Neural cell (in vitro differentiated cells): ENCODE measurements around the gene CYB5RL. TPM values are rescaled to one million over a fixed set of nuclear protein-coding genes. Genes with fewer than 3 reads are reported as not detected.

Source experiments
- H2AFZ ChIP-seq: fragments of 200-600, 300-800 bp; sonication (generic), shearing (Covaris generic); 2 replicates; pipeline ENCODE4 v1.6.0; 2014; ENCODE audit warnings: low read depth, mild to moderate bottlenecking, antibody characterized with exemption, low read length, moderate library complexity
- H3F3A ChIP-seq: fragments of 200-600 bp; shearing (Covaris generic); 2 replicates; pipeline ENCODE4 v1.6.1; 2016; ENCODE audit warnings: mild to moderate bottlenecking, moderate library complexity, mixed read lengths, antibody characterized with exemption, low read length; ENCODE audit not compliant: insufficient read depth, poor library complexity, severe bottlenecking
- H3K27ac ChIP-seq: fragments of 200-600, 300-800 bp; sonication (generic), shearing (Covaris generic); 2 replicates; pipeline ENCODE4 v1.5.1; 2014; ENCODE audit warnings: mild to moderate bottlenecking, low read length, moderate library complexity
- H3K27me3 ChIP-seq: fragments of 300-800, 200-600 bp; sonication (generic), shearing (Covaris generic); 2 replicates; pipeline ENCODE4 v1.6.0; 2014; ENCODE audit warnings: mild to moderate bottlenecking, low read depth, low read length, moderate library complexity; ENCODE audit not compliant: insufficient read depth
- H3K36me3 ChIP-seq: fragments of 300-800, 200-600 bp; sonication (generic), shearing (Covaris generic); 2 replicates; pipeline ENCODE4 v1.5.1; 2014; ENCODE audit warnings: mild to moderate bottlenecking, antibody characterized with exemption, low read length, moderate library complexity; ENCODE audit not compliant: insufficient read depth
- H3K4me2 ChIP-seq: fragments of 300-800, 200-600 bp; sonication (generic), shearing (Covaris generic); 2 replicates; pipeline ENCODE4 v1.6.0; 2014; ENCODE audit warnings: mild to moderate bottlenecking, low read length
- H3K4me3 ChIP-seq: fragments of 300-800, 200-600 bp; sonication (generic), shearing (Covaris generic); 2 replicates; pipeline ENCODE4 v1.5.1; 2014; ENCODE audit warnings: mild to moderate bottlenecking, low read length, moderate library complexity
- H3K79me2 ChIP-seq: fragments of 200-600 bp; shearing (Covaris generic); replicated peaks from 2 replicates; pipeline ENCODE4 v1.6.0; 2014; ENCODE audit warnings: mild to moderate bottlenecking, low read length, moderate library complexity; ENCODE audit not compliant: insufficient read depth
- H3K9ac ChIP-seq: fragments of 300-800, 200-600 bp; sonication (generic), shearing (Covaris generic); 2 replicates; pipeline ENCODE4 v1.6.1; 2016; ENCODE audit warnings: mild to moderate bottlenecking, low read length, mixed read lengths
- H3K9me2 ChIP-seq: fragments of 200-600 bp; shearing (Covaris generic); 2 replicates; pipeline ENCODE4 v1.6.1; 2016; ENCODE audit warnings: mild to moderate bottlenecking, low read length, mixed read lengths; ENCODE audit not compliant: insufficient read depth
- H3K9me3 ChIP-seq: fragments of 200-600, 300-800 bp; sonication (generic), shearing (Covaris generic); 2 replicates; pipeline ENCODE4 v1.6.1; 2016; ENCODE audit warnings: mild to moderate bottlenecking, mixed run types, low read length, moderate library complexity, mixed read lengths
- H4K20me1 ChIP-seq: fragments of 200-600 bp; shearing (Covaris generic); 2 replicates; pipeline ENCODE4 v1.6.1; 2016; ENCODE audit warnings: mild to moderate bottlenecking, mixed run types; ENCODE audit not compliant: insufficient read depth
- CTCF ChIP-seq: fragments of 450-650 bp; IDR thresholded peaks from 2 replicates; pipeline ENCODE4 v1.5.1; 2014; ENCODE audit warnings: antibody characterized with exemption, mild to moderate bottlenecking, moderate library complexity; ENCODE audit not compliant: poor library complexity, severe bottlenecking
- EP300 ChIP-seq: fragments of 450-650 bp; conservative IDR thresholded peaks from 2 replicates; pipeline ENCODE4 v1.6.1; 2014; ENCODE audit warnings: antibody characterized with exemption, mild to moderate bottlenecking, moderate library complexity; ENCODE audit not compliant: poor library complexity, severe bottlenecking
- EZH2 ChIP-seq: fragments of 200-600, 300-800 bp; shearing (Covaris generic), sonication (generic); IDR thresholded peaks from 2 replicates; pipeline ENCODE4 v1.6.1; 2014; ENCODE audit warnings: antibody characterized with exemption, low read length, borderline replicate concordance, mild to moderate bottlenecking; ENCODE audit not compliant: insufficient read depth, poor library complexity, severe bottlenecking
- MXI1 ChIP-seq: fragments of 450-650 bp; conservative IDR thresholded peaks from 2 replicates; pipeline ENCODE4 v1.6.1; 2014; ENCODE audit warnings: antibody characterized with exemption, mild to moderate bottlenecking; ENCODE audit not compliant: poor library complexity, severe bottlenecking
- POLR2AphosphoS5 ChIP-seq: IDR thresholded peaks from 2 replicates; pipeline ENCODE4 v1.6.1; 2012
- RAD21 ChIP-seq: fragments of 450-650 bp; conservative IDR thresholded peaks from 2 replicates; pipeline ENCODE4 v1.6.1; 2014; ENCODE audit warnings: antibody characterized with exemption, mild to moderate bottlenecking, moderate library complexity
- REST ChIP-seq: IDR thresholded peaks from 2 replicates; pipeline ENCODE4 v1.6.1; 2012; ENCODE audit warnings: borderline replicate concordance
- SMC3 ChIP-seq: fragments of 450-650 bp; conservative IDR thresholded peaks from 2 replicates; pipeline ENCODE4 v1.6.1; 2014; ENCODE audit warnings: antibody characterized with exemption, mild to moderate bottlenecking, moderate library complexity; ENCODE audit not compliant: poor library complexity
- TAF1 ChIP-seq: IDR thresholded peaks from 2 replicates; pipeline ENCODE4 v1.6.1; 2012; ENCODE audit warnings: low read depth
- polyA plus RNA-seq: library from polyadenylated mRNA; depleted of rRNA; stranded (reverse); fragments of >200 nt; gene quantifications from 2 replicates; pipeline ENCODE4 v1.2.3, GENCODE V29; 2014

The CYB5RL gene
- polyA plus RNA-seq, 1 donor from 2014 or later: 1.6 TPM

DNA sequence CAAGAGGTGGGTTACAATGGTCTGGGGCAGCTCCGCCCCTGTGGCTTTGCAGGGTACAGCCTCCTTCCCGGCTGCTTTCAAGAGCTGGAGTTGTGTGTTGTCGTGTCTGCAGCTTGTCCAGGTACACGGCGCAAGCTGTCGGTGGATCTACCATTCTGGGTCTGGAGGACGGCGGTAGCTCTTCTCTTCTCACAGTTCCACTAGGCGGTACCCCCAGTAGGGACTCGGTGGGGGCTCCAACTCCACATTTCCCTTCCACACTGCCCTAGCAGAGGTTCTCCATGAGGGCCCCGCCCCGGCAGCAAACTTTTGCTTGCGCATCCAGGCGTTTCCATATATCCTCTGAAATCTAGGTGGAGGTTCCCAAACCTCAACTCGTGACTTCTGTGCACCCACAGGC, 34.7 kb downstream of the CYB5RL start:
- H3K27me3 ChIP-seq: no peaks in the 10 kb centered on the region
- H3K9me2 ChIP-seq: no peaks in the 10 kb centered on the region
- no peaks in the 10 kb centered on the region for H3K79me2 ChIP-seq
- no peak for TF ChIP-seq TAF1
- no peak for TF ChIP-seq POLR2AphosphoS5
- no peak for TF ChIP-seq REST
- no peak for TF ChIP-seq SMC3
- no peak for TF ChIP-seq RAD21
- no peak for TF ChIP-seq MXI1
- TF ChIP-seq CTCF: no peak
- TF ChIP-seq EP300: no peak
- no peak for TF ChIP-seq EZH2
- H2AFZ ChIP-seq: no peak overlapping the region
- H3K27ac ChIP-seq: no peak overlapping the region
- H3K9me3 ChIP-seq: no peaks in the 10 kb centered on the region
- H3K4me2 ChIP-seq: no peak overlapping the region
- no peaks in the 10 kb centered on the region for H4K20me1 ChIP-seq
- H3K4me3 ChIP-seq: no peak overlapping the region
- no peak overlapping the region for H3K9ac ChIP-seq
- H3K36me3 ChIP-seq: no peaks in the 10 kb centered on the region
- H3F3A ChIP-seq: no peaks in the 10 kb centered on the region

DNA sequence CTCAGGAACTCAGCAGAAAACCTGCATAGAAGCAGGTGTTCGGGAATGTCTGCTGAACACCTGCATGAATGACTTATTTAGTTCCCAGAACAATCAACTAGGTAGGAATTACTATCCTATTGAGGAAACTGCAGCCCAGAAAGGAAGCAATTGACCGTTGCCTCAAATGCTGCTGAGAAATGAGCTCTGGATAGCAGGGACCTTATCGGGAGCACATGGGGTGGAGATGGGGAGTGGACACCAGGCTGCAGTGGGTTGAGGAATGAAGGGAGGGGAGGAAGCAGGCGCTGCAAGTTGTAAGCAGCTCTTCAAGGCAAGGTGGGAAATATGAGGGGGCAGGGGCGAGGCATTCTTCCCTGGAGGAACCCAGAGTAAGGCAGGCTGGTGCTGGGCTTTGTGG, 36.3 kb downstream of the CYB5RL start:
- TF ChIP-seq SMC3: no peak
- TF ChIP-seq REST: no peak
- TF ChIP-seq RAD21: no peak
- no peak for TF ChIP-seq TAF1
- TF ChIP-seq MXI1: no peak
- no peak for TF ChIP-seq CTCF
- no peak for TF ChIP-seq EZH2
- TF ChIP-seq EP300: no peak
- no peak for TF ChIP-seq POLR2AphosphoS5
- no peaks in the 10 kb centered on the region for H3K27me3 ChIP-seq
- H3K36me3 ChIP-seq: no peaks in the 10 kb centered on the region
- no peaks in the 10 kb centered on the region for H3K9me2 ChIP-seq
- no peaks in the 10 kb centered on the region for H3K9me3 ChIP-seq
- H4K20me1 ChIP-seq: no peaks in the 10 kb centered on the region
- no peak overlapping the region for H3K4me2 ChIP-seq
- no peaks in the 10 kb centered on the region for H3K79me2 ChIP-seq
- H3K9ac ChIP-seq: no peak overlapping the region
- H3F3A ChIP-seq: no peaks in the 10 kb centered on the region
- no peak overlapping the region for H3K27ac ChIP-seq
- no peak overlapping the region for H3K4me3 ChIP-seq
- no peak overlapping the region for H2AFZ ChIP-seq
